SK-N-SH treated with all-trans-retinoic acid at 6 μM for 48 hours (cell line): ENCODE results near the gene CHERP.

Source experiments
- ARNTL ChIP-seq: fragments of 450-650 bp; formaldehyde crosslinking; IDR thresholded peaks from 2 replicates; pipeline ENCODE4 v1.5.0; 2020; ENCODE audit warnings: low read depth, mild to moderate bottlenecking, moderate library complexity, borderline replicate concordance
- BACH2 ChIP-seq: fragments of 250-450 bp; sonication (Bioruptor Pico); IDR thresholded peaks from 2 replicates; pipeline ENCODE4 v1.9.0; 2021; ENCODE audit warnings: mild to moderate bottlenecking, borderline replicate concordance
- CREB5 ChIP-seq: fragments of 250-450 bp; sonication (Bioruptor Pico); IDR thresholded peaks from 2 replicates; pipeline ENCODE4 v1.5.1; 2020; ENCODE audit warnings: low read depth, mild to moderate bottlenecking, moderate library complexity
- ISL1 ChIP-seq: fragments of 250-450 bp; sonication (Bioruptor Pico); IDR thresholded peaks from 2 replicates; pipeline ENCODE4 v2.1.2; 2022; ENCODE audit warnings: mild to moderate bottlenecking, moderate library complexity
- PPARA ChIP-seq: fragments of 250-450 bp; sonication (Bioruptor Pico); IDR thresholded peaks from 2 replicates; pipeline ENCODE4 v1.5.0; 2020; ENCODE audit warnings: mild to moderate bottlenecking, borderline replicate concordance
- TCF4 ChIP-seq: fragments of 250-450 bp; sonication (Bioruptor Pico); IDR thresholded peaks from 2 replicates; pipeline ENCODE4 v1.8.0; 2021; ENCODE audit warnings: mild to moderate bottlenecking, moderate library complexity, borderline replicate concordance
- ZFP3 ChIP-seq: fragments of 250-450 bp; sonication (Bioruptor Pico); IDR thresholded peaks from 2 replicates; pipeline ENCODE4 v1.5.0; 2020; ENCODE audit warnings: mild to moderate bottlenecking, moderate library complexity
- ZFP30 ChIP-seq: fragments of 450-650 bp; formaldehyde crosslinking; IDR thresholded peaks from 2 replicates; pipeline ENCODE4 v1.5.0; 2022; ENCODE audit warnings: mild to moderate bottlenecking, moderate library complexity
- TF ChIP-seq, protein P1 (sequence below): fragments of 250-450 bp; sonication (Bioruptor Pico); IDR thresholded peaks from 2 replicates; pipeline ENCODE4 v1.8.0; 2020; ENCODE audit warnings: mild to moderate bottlenecking, moderate library complexity, borderline replicate concordance

GRCh38 chr19:16586477-16586871, 44.2 kb upstream of the CHERP start:
- no peak for TF ChIP-seq ZFP30 (CRISPR knock-in tag)
- no peak for TF ChIP-seq TCF4
- no peak for TF ChIP-seq CREB5
- no peak for TF ChIP-seq BACH2 (CRISPR knock-in tag)
- TF ChIP-seq ARNTL (CRISPR knock-in tag), result no peak
- TF ChIP-seq PPARA, result no peak
- TF ChIP-seq, protein P1, sequence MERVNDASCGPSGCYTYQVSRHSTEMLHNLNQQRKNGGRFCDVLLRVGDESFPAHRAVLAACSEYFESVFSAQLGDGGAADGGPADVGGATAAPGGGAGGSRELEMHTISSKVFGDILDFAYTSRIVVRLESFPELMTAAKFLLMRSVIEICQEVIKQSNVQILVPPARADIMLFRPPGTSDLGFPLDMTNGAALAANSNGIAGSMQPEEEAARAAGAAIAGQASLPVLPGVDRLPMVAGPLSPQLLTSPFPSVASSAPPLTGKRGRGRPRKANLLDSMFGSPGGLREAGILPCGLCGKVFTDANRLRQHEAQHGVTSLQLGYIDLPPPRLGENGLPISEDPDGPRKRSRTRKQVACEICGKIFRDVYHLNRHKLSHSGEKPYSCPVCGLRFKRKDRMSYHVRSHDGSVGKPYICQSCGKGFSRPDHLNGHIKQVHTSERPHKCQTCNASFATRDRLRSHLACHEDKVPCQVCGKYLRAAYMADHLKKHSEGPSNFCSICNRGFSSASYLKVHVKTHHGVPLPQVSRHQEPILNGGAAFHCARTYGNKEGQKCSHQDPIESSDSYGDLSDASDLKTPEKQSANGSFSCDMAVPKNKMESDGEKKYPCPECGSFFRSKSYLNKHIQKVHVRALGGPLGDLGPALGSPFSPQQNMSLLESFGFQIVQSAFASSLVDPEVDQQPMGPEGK (CRISPR knock-in tag), result no peak
- TF ChIP-seq ZFP3, result no peak
- no peak for TF ChIP-seq ISL1 (CRISPR knock-in tag)
